ENCODE results near the gene GALNS. TPM values are rescaled to one million over a fixed set of nuclear protein-coding genes. Genes with fewer than 3 reads are reported as not detected.

Gene GALNS
- polyA plus RNA-seq, 1 donor from 2014 or later = 19.4 TPM

DNA sequence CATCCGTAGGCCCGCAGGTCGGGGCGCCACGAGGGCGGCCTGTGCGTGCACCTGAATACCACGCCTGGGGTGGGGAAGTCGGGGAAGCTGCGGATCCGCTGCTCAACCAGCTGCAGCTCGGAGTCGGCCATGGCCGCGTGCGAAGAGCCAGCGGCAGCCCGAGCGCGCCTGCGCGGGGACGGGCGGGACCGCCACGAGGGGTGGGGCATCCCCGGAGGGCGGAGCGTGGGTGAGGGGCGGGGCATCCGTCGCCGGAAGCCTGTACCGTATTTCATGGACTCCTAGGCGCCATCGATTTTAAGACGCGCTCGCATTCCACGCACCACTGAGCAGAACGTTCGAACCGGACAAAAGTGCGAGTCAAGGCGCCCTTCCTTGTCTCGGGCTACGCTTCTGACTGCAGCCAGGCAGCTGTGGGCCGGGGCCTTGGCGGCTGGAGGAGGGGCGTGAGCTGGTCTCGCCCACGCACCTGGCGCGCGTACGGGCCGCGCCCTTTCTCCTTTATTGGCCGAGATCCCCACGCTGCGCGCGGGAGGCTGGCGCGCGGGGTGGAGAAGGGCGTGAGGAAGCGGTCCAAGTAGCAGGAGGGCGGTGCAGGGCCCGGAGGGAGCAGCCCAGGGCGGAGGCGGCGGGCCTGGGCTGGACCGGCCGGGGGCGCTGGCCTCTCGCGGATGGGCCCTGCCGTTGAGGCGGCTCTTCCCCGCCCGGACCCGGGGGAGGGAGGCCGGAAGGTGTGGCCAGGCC lies 44.8 kb downstream of the GALNS start, which contains the start of gene APRT:
TSS of gene APRT (minus strand) at position 160 of the 744 bp plus-strand sequence. CDS start at position 131, 29 bp downstream.
- Histone ChIP-seq H4K20me1 (ENCODE audit: insufficient read depth) (no peaks in the 10 kb centered on the region), H3K9me2 (ENCODE audit: insufficient read depth, low read length) (no peaks in the 10 kb centered on the region), H2AFZ (ENCODE audit: low read depth, low read length) (peak within 1 kb of the TSS; percentile 80), H3F3A (ENCODE audit: insufficient read depth, low read length, poor library complexity, severe bottlenecking) (no peaks in the 10 kb centered on the region), H3K9me3 (ENCODE audit: low read length) (no peaks in the 10 kb centered on the region), H3K79me2 (replicated peaks; ENCODE audit: insufficient read depth, low read length) (no peaks in the 10 kb centered on the region), H3K4me2 (ENCODE audit: low read length) (peak within 1 kb of the TSS; percentile 82), H3K4me3 (ENCODE audit: low read length) (peak within 1 kb of the TSS; percentile 94), H3K27ac (ENCODE audit: low read length) (peak within 1 kb of the TSS; percentile 79), H3K36me3 (ENCODE audit: insufficient read depth, low read length) (no peaks in the 10 kb centered on the region), H3K9ac (ENCODE audit: low read length) (peak within 1 kb of the TSS; percentile 78), H3K27me3 (ENCODE audit: insufficient read depth, low read depth, low read length) (no peaks in the 10 kb centered on the region)
- TF ChIP-seq POLR2AphosphoS5 (IDR thresholded peaks at IDR 0.05) (peak; percentile 70), MXI1 (conservative IDR thresholded peaks at IDR 0.05; ENCODE audit: poor library complexity, severe bottlenecking) (peak; percentile 93), EP300 (conservative IDR thresholded peaks at IDR 0.05; ENCODE audit: poor library complexity, severe bottlenecking) (peak; percentile 37), EZH2 (IDR thresholded peaks at IDR 0.05; ENCODE audit: borderline replicate concordance, insufficient read depth, low read length, poor library complexity, severe bottlenecking) (no peak), RAD21 (conservative IDR thresholded peaks at IDR 0.05) (no peak), TAF1 (IDR thresholded peaks at IDR 0.05; ENCODE audit: low read depth) (no peak), CTCF (IDR thresholded peaks at IDR 0.05; ENCODE audit: poor library complexity, severe bottlenecking) (peak; percentile 41), SMC3 (conservative IDR thresholded peaks at IDR 0.05; ENCODE audit: poor library complexity) (peak; percentile 33)
- TF ChIP-seq, protein P1, sequence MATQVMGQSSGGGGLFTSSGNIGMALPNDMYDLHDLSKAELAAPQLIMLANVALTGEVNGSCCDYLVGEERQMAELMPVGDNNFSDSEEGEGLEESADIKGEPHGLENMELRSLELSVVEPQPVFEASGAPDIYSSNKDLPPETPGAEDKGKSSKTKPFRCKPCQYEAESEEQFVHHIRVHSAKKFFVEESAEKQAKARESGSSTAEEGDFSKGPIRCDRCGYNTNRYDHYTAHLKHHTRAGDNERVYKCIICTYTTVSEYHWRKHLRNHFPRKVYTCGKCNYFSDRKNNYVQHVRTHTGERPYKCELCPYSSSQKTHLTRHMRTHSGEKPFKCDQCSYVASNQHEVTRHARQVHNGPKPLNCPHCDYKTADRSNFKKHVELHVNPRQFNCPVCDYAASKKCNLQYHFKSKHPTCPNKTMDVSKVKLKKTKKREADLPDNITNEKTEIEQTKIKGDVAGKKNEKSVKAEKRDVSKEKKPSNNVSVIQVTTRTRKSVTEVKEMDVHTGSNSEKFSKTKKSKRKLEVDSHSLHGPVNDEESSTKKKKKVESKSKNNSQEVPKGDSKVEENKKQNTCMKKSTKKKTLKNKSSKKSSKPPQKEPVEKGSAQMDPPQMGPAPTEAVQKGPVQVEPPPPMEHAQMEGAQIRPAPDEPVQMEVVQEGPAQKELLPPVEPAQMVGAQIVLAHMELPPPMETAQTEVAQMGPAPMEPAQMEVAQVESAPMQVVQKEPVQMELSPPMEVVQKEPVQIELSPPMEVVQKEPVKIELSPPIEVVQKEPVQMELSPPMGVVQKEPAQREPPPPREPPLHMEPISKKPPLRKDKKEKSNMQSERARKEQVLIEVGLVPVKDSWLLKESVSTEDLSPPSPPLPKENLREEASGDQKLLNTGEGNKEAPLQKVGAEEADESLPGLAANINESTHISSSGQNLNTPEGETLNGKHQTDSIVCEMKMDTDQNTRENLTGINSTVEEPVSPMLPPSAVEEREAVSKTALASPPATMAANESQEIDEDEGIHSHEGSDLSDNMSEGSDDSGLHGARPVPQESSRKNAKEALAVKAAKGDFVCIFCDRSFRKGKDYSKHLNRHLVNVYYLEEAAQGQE (IDR thresholded peaks at IDR 0.05; ENCODE audit: borderline replicate concordance) = no peak

GRCh38 chr16:88810912-88811768 lies 45.6 kb downstream of the GALNS start:
- Histone ChIP-seq H3K27me3 (ENCODE audit: insufficient read depth, low read depth, low read length) (no peaks in the 10 kb centered on the region), H3K27ac (ENCODE audit: low read length) (peak overlapping the region; percentile 56), H3K4me2 (ENCODE audit: low read length) (peak overlapping the region; percentile 80), H3K36me3 (ENCODE audit: insufficient read depth, low read length) (no peaks in the 10 kb centered on the region), H2AFZ (ENCODE audit: low read depth, low read length) (peak overlapping the region; percentile 42), H3K9ac (ENCODE audit: low read length) (peak overlapping the region; percentile 78), H3K4me3 (ENCODE audit: low read length) (peak overlapping the region; percentile 94), H3K79me2 (replicated peaks; ENCODE audit: insufficient read depth, low read length) (no peaks in the 10 kb centered on the region), H4K20me1 (ENCODE audit: insufficient read depth) (no peaks in the 10 kb centered on the region), H3K9me3 (ENCODE audit: low read length) (no peaks in the 10 kb centered on the region), H3F3A (ENCODE audit: insufficient read depth, low read length, poor library complexity, severe bottlenecking) (no peaks in the 10 kb centered on the region), H3K9me2 (ENCODE audit: insufficient read depth, low read length) (no peaks in the 10 kb centered on the region)
- peak; percentile 30 for TF ChIP-seq TAF1 (IDR thresholded peaks at IDR 0.05; ENCODE audit: low read depth)
- TF ChIP-seq EZH2 (IDR thresholded peaks at IDR 0.05; ENCODE audit: borderline replicate concordance, insufficient read depth, low read length, poor library complexity, severe bottlenecking) = no peak
- TF ChIP-seq SMC3 (conservative IDR thresholded peaks at IDR 0.05; ENCODE audit: poor library complexity) = peak; percentile 31
- peak; percentile 68 for TF ChIP-seq POLR2AphosphoS5 (IDR thresholded peaks at IDR 0.05)
- TF ChIP-seq RAD21 (conservative IDR thresholded peaks at IDR 0.05) = peak; percentile 13
- peak; percentile 22 for TF ChIP-seq EP300 (conservative IDR thresholded peaks at IDR 0.05; ENCODE audit: poor library complexity, severe bottlenecking)
- TF ChIP-seq, protein P1 (IDR thresholded peaks at IDR 0.05; ENCODE audit: borderline replicate concordance) = peak; percentile 11
- TF ChIP-seq MXI1 (conservative IDR thresholded peaks at IDR 0.05; ENCODE audit: poor library complexity, severe bottlenecking) = peak; percentile 95
- no peak for TF ChIP-seq CTCF (IDR thresholded peaks at IDR 0.05; ENCODE audit: poor library complexity, severe bottlenecking)
